KMS-11 (cell line): ENCODE results near the gene SMAGP.

ENCODE experiments used
- H2AFZ ChIP-seq: fragments of 200-600 bp; sonication (generic); 2 replicates; pipeline ENCODE4 v1.6.1; 2016; ENCODE audit warnings: antibody characterized with exemption, mixed run types, low read depth
- H3K27ac ChIP-seq: fragments of 200-600 bp; sonication (generic); 2 replicates; pipeline ENCODE4 v1.6.1; 2016; ENCODE audit warnings: mild to moderate bottlenecking, mixed run types
- H3K27me3 ChIP-seq: fragments of 200-600 bp; sonication (generic); 2 replicates; pipeline ENCODE4 v1.6.1; 2017; ENCODE audit warnings: mild to moderate bottlenecking, low read depth, mixed run types, moderate library complexity; ENCODE audit not compliant: insufficient read depth
- H3K36me3 ChIP-seq: fragments of 200-600 bp; sonication (generic); 2 replicates; pipeline ENCODE4 v1.6.1; 2017; ENCODE audit warnings: mild to moderate bottlenecking, mixed run types; ENCODE audit not compliant: insufficient read depth
- H3K4me1 ChIP-seq: fragments of 200-600 bp; sonication (generic); 2 replicates; pipeline ENCODE4 v1.6.1; 2016; ENCODE audit warnings: mild to moderate bottlenecking, low read depth, mixed run types; ENCODE audit not compliant: poor library complexity, severe bottlenecking
- H3K4me2 ChIP-seq: fragments of 200-600 bp; sonication (generic); 2 replicates; pipeline ENCODE4 v1.7.0; 2016; ENCODE audit warnings: mild to moderate bottlenecking, mixed run types
- H3K4me3 ChIP-seq: fragments of 200-600 bp; sonication (generic); IDR thresholded peaks from 2 replicates; pipeline ENCODE4 v1.6.1; 2017; ENCODE audit warnings: low read depth, low read length, mixed read lengths; ENCODE audit not compliant: insufficient read depth
- H3K79me2 ChIP-seq: fragments of 200-600 bp; sonication (generic); 2 replicates; pipeline ENCODE4 v1.6.1; 2016; ENCODE audit warnings: low read depth, mixed run types; ENCODE audit not compliant: insufficient read depth
- H3K9ac ChIP-seq: fragments of 200-600 bp; sonication (generic); 2 replicates; pipeline ENCODE4 v1.6.1; 2016; ENCODE audit warnings: mild to moderate bottlenecking, mixed run types
- H4K20me1 ChIP-seq: fragments of 200-600 bp; sonication (generic); 2 replicates; pipeline ENCODE4 v1.6.1; 2016; ENCODE audit warnings: mild to moderate bottlenecking, mixed run types; ENCODE audit not compliant: insufficient read depth
- TF ChIP-seq, protein P1 (sequence below): fragments of 200-600 bp; sonication (generic); conservative IDR thresholded peaks from 2 replicates; pipeline ENCODE4 v1.6.1; 2017; ENCODE audit warnings: low read depth, mild to moderate bottlenecking, antibody characterized with exemption, low read length, moderate library complexity, mixed read lengths

SMAGP gene

DNA sequence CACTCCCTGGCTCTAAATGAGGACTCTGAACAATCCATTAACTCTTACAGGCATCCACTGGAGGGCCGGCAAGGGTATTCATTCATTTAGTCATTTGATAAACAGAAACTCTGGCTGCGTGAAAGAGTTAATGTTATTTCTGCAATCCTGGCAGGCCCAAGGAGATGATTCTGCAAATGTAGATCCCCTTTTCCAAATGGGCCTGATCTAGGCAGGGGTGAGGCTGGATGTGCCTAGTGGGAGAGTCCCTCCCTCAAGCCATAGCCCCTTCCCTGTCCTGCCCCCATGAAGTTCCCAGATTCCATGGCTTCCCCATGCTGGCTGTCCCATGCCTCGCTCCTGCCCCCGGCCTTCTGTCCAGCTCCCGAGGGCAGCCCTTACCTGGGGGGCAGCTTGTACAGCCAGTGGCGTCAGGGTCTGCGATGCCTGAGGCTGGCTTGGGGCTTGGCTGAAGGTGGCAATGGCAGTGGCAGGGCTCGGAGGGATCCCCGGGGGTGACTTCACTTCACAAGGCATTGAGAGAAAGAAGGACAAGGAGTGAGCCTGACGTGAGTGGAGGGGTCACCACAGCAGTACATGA is 70.8 kb downstream of the SMAGP start:
- H3K9ac ChIP-seq: no peak overlapping the region
- TF ChIP-seq, protein P1, sequence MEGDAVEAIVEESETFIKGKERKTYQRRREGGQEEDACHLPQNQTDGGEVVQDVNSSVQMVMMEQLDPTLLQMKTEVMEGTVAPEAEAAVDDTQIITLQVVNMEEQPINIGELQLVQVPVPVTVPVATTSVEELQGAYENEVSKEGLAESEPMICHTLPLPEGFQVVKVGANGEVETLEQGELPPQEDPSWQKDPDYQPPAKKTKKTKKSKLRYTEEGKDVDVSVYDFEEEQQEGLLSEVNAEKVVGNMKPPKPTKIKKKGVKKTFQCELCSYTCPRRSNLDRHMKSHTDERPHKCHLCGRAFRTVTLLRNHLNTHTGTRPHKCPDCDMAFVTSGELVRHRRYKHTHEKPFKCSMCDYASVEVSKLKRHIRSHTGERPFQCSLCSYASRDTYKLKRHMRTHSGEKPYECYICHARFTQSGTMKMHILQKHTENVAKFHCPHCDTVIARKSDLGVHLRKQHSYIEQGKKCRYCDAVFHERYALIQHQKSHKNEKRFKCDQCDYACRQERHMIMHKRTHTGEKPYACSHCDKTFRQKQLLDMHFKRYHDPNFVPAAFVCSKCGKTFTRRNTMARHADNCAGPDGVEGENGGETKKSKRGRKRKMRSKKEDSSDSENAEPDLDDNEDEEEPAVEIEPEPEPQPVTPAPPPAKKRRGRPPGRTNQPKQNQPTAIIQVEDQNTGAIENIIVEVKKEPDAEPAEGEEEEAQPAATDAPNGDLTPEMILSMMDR: no peak
- H3K27me3 ChIP-seq: no peaks in the 10 kb centered on the region
- H3K4me1 ChIP-seq: no peaks in the 10 kb centered on the region
- H4K20me1 ChIP-seq: no peaks in the 10 kb centered on the region
- no peaks in the 10 kb centered on the region for H3K79me2 ChIP-seq
- no peak overlapping the region for H3K4me2 ChIP-seq
- H3K27ac ChIP-seq: no peak overlapping the region
- no peaks in the 10 kb centered on the region for H3K36me3 ChIP-seq
- H2AFZ ChIP-seq: no peak overlapping the region
- H3K4me3 ChIP-seq: no peak overlapping the region

- no peak overlapping the region for H3K27ac ChIP-seq
- no peak overlapping the region for H3K4me3 ChIP-seq
- no peaks in the 10 kb centered on the region for H4K20me1 ChIP-seq
- H3K9ac ChIP-seq: no peak overlapping the region
- TF ChIP-seq, protein P1: no peak
- H3K4me1 ChIP-seq: no peaks in the 10 kb centered on the region
- H3K27me3 ChIP-seq: no peaks in the 10 kb centered on the region
- no peak overlapping the region for H2AFZ ChIP-seq
- no peaks in the 10 kb centered on the region for H3K36me3 ChIP-seq
- H3K79me2 ChIP-seq: no peaks in the 10 kb centered on the region
- H3K4me2 ChIP-seq: no peak overlapping the region
Measured at GRCh38 chr12:51198568-51199365, 71.4 kb downstream of the SMAGP start.

- no peak overlapping the region for H2AFZ ChIP-seq
- TF ChIP-seq, protein P1: no peak
Measured at GRCh38 chr12:51197736-51198567, 72.3 kb downstream of the SMAGP start.

GRCh38 chr12:51196547-51196946 is 73.7 kb downstream of the SMAGP start:
- Histone ChIP-seq H3K79me2 (no peaks in the 10 kb centered on the region), H3K4me1 (no peaks in the 10 kb centered on the region), H3K27ac (no peak overlapping the region), H3K27me3 (no peaks in the 10 kb centered on the region), H3K9ac (no peak overlapping the region), H2AFZ (no peak overlapping the region), H3K4me3 (no peak overlapping the region), H3K36me3 (no peaks in the 10 kb centered on the region), H4K20me1 (no peaks in the 10 kb centered on the region), H3K4me2 (no peak overlapping the region)
- TF ChIP-seq, protein P1: no peak

More at GRCh38 chr12:51197736-51198567, 72.3 kb downstream of the SMAGP start:
- Histone ChIP-seq H3K79me2 (no peaks in the 10 kb centered on the region), H4K20me1 (no peaks in the 10 kb centered on the region), H3K36me3 (no peaks in the 10 kb centered on the region), H3K4me1 (no peaks in the 10 kb centered on the region), H3K4me2 (no peak overlapping the region), H3K27ac (no peak overlapping the region), H3K27me3 (no peaks in the 10 kb centered on the region), H3K9ac (no peak overlapping the region), H3K4me3 (no peak overlapping the region)
